GM18870 (cell line): ENCODE measurements around the gene OSBPL2.

Experiments used
- ATAC-seq: cut with Tn5 transposase; IDR thresholded peaks from one replicate; pipeline ENCODE4 v1.9.1; 2021; ENCODE audit warnings: moderate library complexity; ENCODE audit not compliant: unreplicated experiment

OSBPL2 gene

GRCh38 chr20:62205618-62206387 lies 32.5 kb upstream of the OSBPL2 start:
- no peak for ATAC-seq

GRCh38 chr20:62206388-62206775 lies 31.9 kb upstream of the OSBPL2 start:
- ATAC-seq = no peak

- no peak for ATAC-seq
Observed at GRCh38 chr20:62208061-62208794, 30.1 kb upstream of the OSBPL2 start.

- ATAC-seq = no peak
Observed at GRCh38 chr20:62208795-62209755, 29.2 kb upstream of the OSBPL2 start.

- ATAC-seq = no peak
Observed at GRCh38 chr20:62209850-62210495, 28.3 kb upstream of the OSBPL2 start.

- no peak for ATAC-seq
Observed at GRCh38 chr20:62210496-62210855, 27.8 kb upstream of the OSBPL2 start.

GRCh38 chr20:62211216-62211615 lies 27.1 kb upstream of the OSBPL2 start:
- ATAC-seq = no peak

- no peak for ATAC-seq
Observed at GRCh38 chr20:62211769-62212288, 26.5 kb upstream of the OSBPL2 start.

- no peak for ATAC-seq
Observed at GRCh38 chr20:62212299-62212698, 26.0 kb upstream of the OSBPL2 start.

GRCh38 chr20:62214067-62214466 lies 24.3 kb upstream of the OSBPL2 start:
- no peak for ATAC-seq

GRCh38 chr20:62215020-62215990 lies 23.0 kb upstream of the OSBPL2 start:
- no peak for ATAC-seq

GRCh38 chr20:62215991-62216635 lies 22.2 kb upstream of the OSBPL2 start:
- ATAC-seq = no peak

- ATAC-seq = no peak
Observed at GRCh38 chr20:62216636-62217566, 21.4 kb upstream of the OSBPL2 start.

- no peak for ATAC-seq
Observed at GRCh38 chr20:62217913-62218773, 20.2 kb upstream of the OSBPL2 start.

GRCh38 chr20:62219101-62219991 lies 19.0 kb upstream of the OSBPL2 start:
- no peak for ATAC-seq
